Skin of body (tissue), 2 donors: ENCODE data around the gene TEX54. TPM values are rescaled to one million over a fixed set of nuclear protein-coding genes. Genes with fewer than 3 reads are reported as not detected.
A peak's percentile ranks its signal among the peaks of the same experiment; 100 is the strongest.
"Not testable (repeated sequence)": the region's sequence is repeated elsewhere in the genome, so short reads cannot be mapped to it uniquely, and the experiment has no call there.

Experiments used
- DNase-seq: peaks from one replicate; lab custom pipeline; 2025; lab: John Stamatoyannopoulos, UW
- total RNA-seq: library from RNA; depleted of rRNA; stranded (reverse); fragments of >200 nt; gene quantifications from one replicate; pipeline ENCODE4 v1.2.3, GENCODE V29; 2014

The TEX54 gene
- total RNA-seq, 1 donor from 2014 or later: not detected

- peak; percentile 98 for DNase-seq
Observed at GRCh38 chr11:62855571-62856332, 23.1 kb upstream of the TEX54 start.

- DNase-seq: peak; percentile 24
Observed at GRCh38 chr11:62854825-62855570, 22.4 kb upstream of the TEX54 start.

- DNase-seq: no peak
Observed at GRCh38 chr11:62854013-62854824, 21.6 kb upstream of the TEX54 start.

GRCh38 chr11:62853279-62853965 is 20.8 kb upstream of the TEX54 start:
- no peak for DNase-seq

- no peak for DNase-seq
Observed at GRCh38 chr11:62852523-62853188, 20.0 kb upstream of the TEX54 start.

GRCh38 chr11:62851807-62852522 is 19.3 kb upstream of the TEX54 start:
- DNase-seq: no peak

GRCh38 chr11:62850911-62851806 is 18.5 kb upstream of the TEX54 start:
- no peak for DNase-seq

- DNase-seq: no peak
Observed at GRCh38 chr11:62847767-62848314, 15.2 kb upstream of the TEX54 start.

- DNase-seq: no peak
Observed at GRCh38 chr11:62846177-62846576, 13.5 kb upstream of the TEX54 start.

- no peak for DNase-seq
Observed at GRCh38 chr11:62844154-62844553, 11.5 kb upstream of the TEX54 start.

GRCh38 chr11:62843466-62843865 is 10.8 kb upstream of the TEX54 start:
- no peak for DNase-seq

- DNase-seq: not testable (repeated sequence)
Observed at GRCh38 chr11:62842891-62843290, 10.2 kb upstream of the TEX54 start.

GRCh38 chr11:62842171-62842741 is 9.6 kb upstream of the TEX54 start:
- DNase-seq: peak; percentile 87

GRCh38 chr11:62841361-62842170 is 8.9 kb upstream of the TEX54 start:
- DNase-seq: peak; percentile 99

- peak; percentile 82 for DNase-seq
Observed at GRCh38 chr11:62840721-62841360, 8.2 kb upstream of the TEX54 start.

GRCh38 chr11:62839050-62839945 is 6.7 kb upstream of the TEX54 start, which contains the start of gene WDR74:
WDR74 (minus strand) TSS chr11:62839590; CDS start chr11:62839570, 20 bp downstream.
- peak; percentile 94 for DNase-seq
